Activated CD4-positive, alpha-beta memory T cell treated with anti-CD3 and anti-CD28 coated beads, Interleukin-2, amount 10 ng/mL, durations not matched to agents 7 days and 5 days (primary cell): Measurements from ENCODE around the gene ANKRD36B. TPM values are rescaled to one million over a fixed set of nuclear protein-coding genes. Genes with fewer than 3 reads are reported as not detected.
"Not testable (repeated sequence)": the region's sequence is repeated elsewhere in the genome, so short reads cannot be mapped to it uniquely, and the experiment has no call there.

ENCODE experiments used
- CTCF ChIA-PET: fragments of 350-600 bp; sonication (Branson Sonifier 250); formaldehyde crosslinking; loops from one replicate; lab custom pipeline; 2021; ENCODE audit warnings: antibody characterized with exemption, inconsistent platforms; lab: Charles Lee
- POLR2A ChIA-PET: fragments of 350-600 bp; sonication (Branson Sonifier 250); formaldehyde crosslinking; loops from one replicate; lab custom pipeline; 2021; ENCODE audit warnings: antibody characterized with exemption; lab: Charles Lee
- DNase-seq: peaks from one replicate; pipeline ENCODE4 v3.0.0-alpha.2; 2020
- H3K27ac Mint-ChIP-seq: one replicate; pipeline ENCODE4 v1.8.0; 2021; ENCODE audit warnings: mild to moderate bottlenecking, mixed read lengths
- H3K27me3 Mint-ChIP-seq: one replicate; pipeline ENCODE4 v1.8.0; 2021; ENCODE audit warnings: mixed read lengths
- H3K36me3 Mint-ChIP-seq: one replicate; pipeline ENCODE4 v1.8.0; 2021; ENCODE audit warnings: low read depth, mixed read lengths
- H3K4me1 Mint-ChIP-seq: one replicate; pipeline ENCODE4 v1.8.0; 2021; ENCODE audit warnings: mixed read lengths
- H3K4me3 Mint-ChIP-seq: one replicate; pipeline ENCODE4 v1.8.0; 2021; ENCODE audit warnings: mild to moderate bottlenecking, mixed read lengths
- H3K9me3 Mint-ChIP-seq: one replicate; pipeline ENCODE4 v1.8.0; 2021; ENCODE audit warnings: mixed read lengths
- total RNA-seq, 2 experiments: library from RNA; stranded (reverse); gene quantifications; one replicate each; pipeline ENCODE4 v1.2.3, GENCODE V29; 2021

Gene ANKRD36B
- total RNA-seq, 2 experiments from 2014 or later: 42.3 to 46.7 TPM

DNA sequence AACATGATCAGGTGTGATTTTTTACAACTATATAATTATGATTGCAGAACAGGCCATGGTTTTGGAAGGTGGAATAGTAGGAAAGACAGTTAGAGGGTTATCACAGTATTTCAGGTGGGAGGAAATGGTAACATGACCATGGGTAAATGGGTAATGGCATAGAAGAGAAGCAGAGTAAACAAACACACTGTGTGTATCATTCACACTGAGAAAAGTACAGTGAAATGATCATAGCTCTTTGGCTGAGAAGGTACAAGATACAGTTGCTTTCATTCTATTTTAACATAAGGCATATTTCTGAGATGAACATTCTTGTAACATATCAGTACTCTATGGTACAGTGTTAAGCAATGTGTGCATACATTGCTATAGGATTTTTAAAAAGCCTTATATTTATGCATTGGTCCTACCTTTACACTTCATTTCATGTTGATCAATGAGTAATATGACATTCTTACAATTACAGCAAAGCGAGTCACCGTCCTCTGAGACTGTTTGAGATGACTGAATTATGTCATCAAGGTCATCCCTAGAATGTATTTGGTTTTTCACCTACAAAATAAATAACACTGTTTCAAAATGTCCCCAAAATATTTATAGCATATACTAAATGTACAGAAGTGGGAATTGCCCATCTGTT is 66.6 kb downstream of the ANKRD36B start:
- H3K4me3 Mint-ChIP-seq, H3K27ac Mint-ChIP-seq, POLR2A ChIA-PET, H3K4me1 Mint-ChIP-seq, DNase-seq, H3K9me3 Mint-ChIP-seq, H3K27me3 Mint-ChIP-seq, CTCF ChIA-PET: not testable (repeated sequence)
- H3K36me3 Mint-ChIP-seq: peaks cover 22% of the 10 kb centered on the region

GRCh38 chr2:97495651-97496050 is 94.0 kb downstream of the ANKRD36B start:
- H3K4me3 Mint-ChIP-seq, H3K27ac Mint-ChIP-seq, H3K4me1 Mint-ChIP-seq, CTCF ChIA-PET, H3K27me3 Mint-ChIP-seq, POLR2A ChIA-PET, DNase-seq, H3K36me3 Mint-ChIP-seq, H3K9me3 Mint-ChIP-seq: not testable (repeated sequence)

GRCh38 chr2:97490141-97490540 is 99.5 kb downstream of the ANKRD36B start:
- H3K9me3 Mint-ChIP-seq, H3K4me3 Mint-ChIP-seq, CTCF ChIA-PET, POLR2A ChIA-PET, H3K27me3 Mint-ChIP-seq, H3K27ac Mint-ChIP-seq, H3K36me3 Mint-ChIP-seq, DNase-seq, H3K4me1 Mint-ChIP-seq: not testable (repeated sequence)

Other genes with a start within 250 kb of the ANKRD36B start
- gene COX5B, start 56.2 kb upstream of the ANKRD36B start, total RNA-seq: 100 to 1,000 TPM; 192 to 203 TPM
- 10 to 100 TPM; 97.3 to 98.8 TPM for gene ACTR1B, start 74.2 kb upstream of the ANKRD36B start, total RNA-seq
- gene C2orf92, start 79.8 kb upstream of the ANKRD36B start, total RNA-seq: 10 to 100 TPM in 1 of 2 experiments, 1 to 10 TPM in 1; 9.8 to 12.4 TPM
- gene ZAP70, start 123.7 kb upstream of the ANKRD36B start, total RNA-seq: 100 to 1,000 TPM; 283 TPM